RPMI7951 (cell line): Measurements from ENCODE around the gene FKBP9. TPM values are rescaled to one million over a fixed set of nuclear protein-coding genes. Genes with fewer than 3 reads are reported as not detected.
"Not testable (repeated sequence)": the region's sequence is repeated elsewhere in the genome, so short reads cannot be mapped to it uniquely, and the experiment has no call there.

Experiments used
- DNase-seq: peaks from one replicate; pipeline ENCODE4 v3.0.0-alpha.2; 2012; ENCODE audit warnings: low read depth
- total RNA-seq: library from RNA; depleted of rRNA; stranded (reverse); fragments of >200 nt; shearing (Covaris generic); gene quantifications from 2 replicates; pipeline ENCODE4 v1.2.3, GENCODE V29; 2014

Gene FKBP9
- total RNA-seq, 1 experiment from 2014 or later: 154 TPM

- no peak for DNase-seq
Measured at GRCh38 chr7:32948202-32948601, 9.0 kb upstream of the FKBP9 start.

- DNase-seq: no peak
Measured at GRCh38 chr7:32952876-32953275, 4.4 kb upstream of the FKBP9 start.

- DNase-seq: peak; percentile 62
Measured at GRCh38 chr7:32958046-32959025, 1.1 kb downstream of the FKBP9 start.

GRCh38 chr7:32963880-32964301, 6.7 kb downstream of the FKBP9 start:
- not testable (repeated sequence) for DNase-seq

GRCh38 chr7:32964461-32965159, 7.4 kb downstream of the FKBP9 start:
- not testable (repeated sequence) for DNase-seq

GRCh38 chr7:32966489-32967267, 9.4 kb downstream of the FKBP9 start:
- not testable (repeated sequence) for DNase-seq

- DNase-seq: not testable (repeated sequence)
Measured at GRCh38 chr7:32967268-32967582, 10.0 kb downstream of the FKBP9 start.

- not testable (repeated sequence) for DNase-seq
Measured at GRCh38 chr7:32971967-32972366, 14.7 kb downstream of the FKBP9 start.

- DNase-seq: not testable (repeated sequence)
Measured at GRCh38 chr7:32977159-32977558, 19.9 kb downstream of the FKBP9 start.

GRCh38 chr7:32979246-32979645, 22.0 kb downstream of the FKBP9 start:
- peak; percentile 77 for DNase-seq

- DNase-seq: not testable (repeated sequence)
Measured at GRCh38 chr7:32979902-32980301, 22.7 kb downstream of the FKBP9 start.

- peak; percentile 28 for DNase-seq
Measured at GRCh38 chr7:32988148-32988547, 30.9 kb downstream of the FKBP9 start.

GRCh38 chr7:32991068-32991585, 33.9 kb downstream of the FKBP9 start:
- DNase-seq: peak; percentile 44

GRCh38 chr7:32991975-32992700, 34.9 kb downstream of the FKBP9 start:
- not testable (repeated sequence) for DNase-seq

GRCh38 chr7:32992750-32993149, 35.5 kb downstream of the FKBP9 start:
- not testable (repeated sequence) for DNase-seq

GRCh38 chr7:32997956-32998355, 40.7 kb downstream of the FKBP9 start:
- DNase-seq: not testable (repeated sequence)

- peak; percentile 74 for DNase-seq
Measured at GRCh38 chr7:32998361-32999171, 41.3 kb downstream of the FKBP9 start.

GRCh38 chr7:32999380-32999779, 42.1 kb downstream of the FKBP9 start:
- DNase-seq: not testable (repeated sequence)

GRCh38 chr7:33003111-33003510, 45.9 kb downstream of the FKBP9 start:
- DNase-seq: not testable (repeated sequence)

GRCh38 chr7:33004104-33004616, 46.9 kb downstream of the FKBP9 start:
- DNase-seq: not testable (repeated sequence)
